Right ventricle myocardium inferior (tissue), 1 donor: ENCODE data around the gene MIB1. TPM values are rescaled to one million over a fixed set of nuclear protein-coding genes. Genes with fewer than 3 reads are reported as not detected.
"Not testable (repeated sequence)": the region's sequence is repeated elsewhere in the genome, so short reads cannot be mapped to it uniquely, and the experiment has no call there.

Source experiments
- ATAC-seq: fragments of 200-7000 bp; cut with Tn5 transposase; one replicate; pipeline ENCODE4 v1.9.1; 2020; ENCODE audit warnings: mild to moderate bottlenecking, moderate library complexity
- DNase-seq: peaks from one replicate; pipeline ENCODE4 v3.0.0; 2021; ENCODE audit errors: missing footprints
- intact Hi-C: fragments of 100-400 bp; cut with DNase I; formaldehyde crosslinking; loops from one replicate; pipeline ENCODE4 v1.11.0; 2022
- long read RNA-seq: library from polyadenylated mRNA; unstranded; transcript quantifications from one replicate; pipeline ENCODE4 v2.0.0, GENCODE V29; 2021
- total RNA-seq: library from RNA; stranded (reverse); fragmentation: NEBNext Ultra II Directional; extraction: Animal tissue kit (Norgen Biotek cat#: 25700); gene quantifications from one replicate; pipeline ENCODE4 v1.2.1, GENCODE V29; 2021
- donor health status: DM: no; HTN: yes; CAD: no; lungs with severe emphysema.

Gene MIB1
- 17.3 TPM for total RNA-seq
- long read RNA-seq, full-length matches to known transcripts = 2 of 7 reads
- long read RNA-seq, partial matches to known transcripts = 1 of 7 reads
- long read RNA-seq, other reads (novel, unspliced or antisense) = 4 of 7 reads

DNA sequence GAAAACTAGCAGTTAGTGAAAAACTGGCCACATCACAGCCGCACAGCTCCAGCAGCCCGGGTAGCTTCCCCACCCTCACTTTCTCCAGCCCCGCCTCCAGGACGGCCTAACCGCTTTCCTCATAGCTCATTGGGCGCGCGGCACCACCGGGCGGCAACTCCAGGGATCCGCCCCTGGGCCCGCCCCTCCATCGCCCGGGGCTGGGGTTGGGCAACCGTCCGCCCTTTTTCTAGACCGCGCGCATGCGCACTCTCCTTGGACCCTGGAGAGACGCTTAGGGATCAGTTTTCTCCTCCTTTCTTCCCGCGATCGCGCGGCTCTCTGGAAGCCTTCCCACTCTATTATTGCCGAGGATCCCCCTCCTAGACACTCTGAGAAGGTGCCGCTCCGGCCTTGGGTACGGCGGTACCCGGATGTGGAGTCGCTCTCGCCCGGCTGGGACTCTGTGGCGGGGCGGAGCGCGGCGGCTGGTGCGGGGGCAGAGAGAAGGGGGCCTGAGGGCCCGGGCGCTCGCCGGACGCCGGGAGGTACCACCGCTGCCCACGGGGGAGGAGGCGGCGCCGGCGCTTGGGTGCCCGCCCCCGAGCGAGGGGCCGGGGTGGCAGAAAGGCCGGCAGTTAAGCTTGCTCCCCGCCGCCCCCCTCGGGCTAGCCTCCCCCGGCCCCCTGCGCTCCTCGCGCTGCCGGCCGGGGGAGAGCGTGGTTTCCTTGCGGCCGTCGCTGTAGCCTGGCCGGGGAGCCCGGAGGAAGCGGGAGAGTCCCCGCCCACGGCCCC, at the start of gene MIB1:
Gene MIB1, plus strand, starts transcription at position 255 of the 774 bp plus-strand sequence. CDS start 792 bp downstream, outside the sequence.
- ATAC-seq (peak; percentile 100), DNase-seq (peak; percentile 100)
- intact Hi-C loops = loop anchor here (2.0 kb wide), 2 partner anchors 36 to 140 kb away; partner anchors contain the start of genes ABHD3 and ESCO1

DNA sequence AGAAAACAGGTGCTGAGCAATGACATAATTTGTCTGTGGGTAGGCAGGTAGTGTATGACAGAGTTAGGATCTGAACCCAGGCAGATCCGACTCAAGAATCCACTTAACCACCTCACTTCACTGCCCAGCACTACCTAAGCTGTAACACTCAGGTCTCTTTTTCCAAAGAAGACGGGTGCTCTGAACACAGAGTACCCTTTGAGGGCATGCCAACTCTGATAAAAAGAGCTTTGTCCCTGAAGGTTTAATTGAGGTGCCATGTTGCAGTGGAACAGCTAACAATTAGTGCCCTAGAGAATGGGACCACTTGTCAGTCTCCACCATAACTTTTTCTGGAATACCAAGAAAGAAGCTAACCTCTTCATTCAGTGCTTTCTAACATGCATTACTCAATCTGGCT, 47.3 kb upstream of the MIB1 start:
- ATAC-seq = no peak
- intact Hi-C loops = no loop called here
- no peak for DNase-seq

DNA sequence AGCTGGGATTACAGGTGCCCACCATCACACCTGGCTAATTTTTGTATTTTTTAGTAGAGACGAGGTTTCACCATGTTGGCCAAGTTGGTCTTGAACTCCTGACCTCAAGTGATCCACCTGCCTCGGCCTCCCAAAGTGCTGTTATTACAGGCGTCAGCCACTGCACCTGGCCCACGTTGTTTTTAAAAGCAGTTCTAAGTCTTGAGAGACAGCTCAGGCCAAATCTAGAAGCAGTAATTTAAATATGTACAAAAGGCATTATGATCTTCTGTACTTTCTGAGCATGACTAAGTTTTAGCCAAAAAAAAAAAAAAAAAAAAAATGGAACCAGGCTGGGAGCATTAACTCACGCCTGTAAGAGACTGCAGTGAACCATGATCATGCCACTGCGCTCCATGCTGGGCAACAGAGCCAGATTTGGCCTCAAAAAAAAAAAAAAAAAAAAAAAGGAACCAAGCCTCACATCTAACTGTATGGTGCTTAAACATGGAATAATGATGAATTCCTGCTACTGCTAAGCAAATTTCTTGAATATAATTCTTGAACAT, 40.0 kb upstream of the MIB1 start:
- ATAC-seq (no peak), DNase-seq (no peak)
- intact Hi-C loops = loop anchor here (5.0 kb wide), 1 partner anchor 98 kb away; the partner anchor contains the start of gene ESCO1

DNA sequence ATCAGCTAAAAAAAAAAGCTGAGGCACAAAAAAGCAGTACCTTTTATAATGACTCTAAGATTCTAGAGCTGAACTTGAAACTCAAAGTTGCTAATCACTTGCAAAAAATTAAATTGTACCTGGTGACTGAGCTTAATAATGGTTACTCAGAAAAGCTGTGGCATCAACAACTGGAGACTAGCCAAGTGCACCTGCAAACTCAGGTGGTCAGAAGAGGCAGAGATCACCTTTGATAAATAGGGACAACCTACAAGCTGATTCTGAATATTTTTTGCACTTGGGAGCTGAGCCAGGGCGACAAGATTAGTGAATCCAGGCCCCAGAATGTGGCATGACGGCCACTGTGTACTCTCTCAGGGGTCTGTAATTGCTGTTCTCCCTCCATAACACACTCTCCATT, 39.0 kb upstream of the MIB1 start:
- intact Hi-C loops = loop anchor here (5.0 kb wide), 1 partner anchor 99 kb away; the partner anchor contains the start of gene ESCO1
- no peak for DNase-seq
- no peak for ATAC-seq

DNA sequence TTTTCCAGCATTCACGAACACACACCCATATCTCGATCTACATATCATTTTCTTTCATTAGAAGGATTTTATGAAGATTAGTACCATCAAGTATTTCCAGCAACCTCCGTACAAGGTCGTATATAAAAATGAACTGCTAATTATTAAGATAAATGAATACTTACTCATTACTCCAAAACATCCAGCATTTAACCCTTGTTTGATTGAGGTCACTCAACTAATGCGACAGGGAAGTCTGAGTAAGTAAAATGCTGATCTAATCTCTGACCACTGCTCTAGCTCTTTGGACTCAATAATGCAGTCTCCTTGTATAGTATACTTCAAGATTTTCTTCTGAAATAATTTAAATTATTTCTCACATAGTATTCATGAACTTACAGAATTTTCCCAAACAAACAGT, 38.0 kb upstream of the MIB1 start:
- intact Hi-C loops = loop anchor here (5.0 kb wide), 1 partner anchor 100 kb away; the partner anchor contains the start of gene ESCO1
- ATAC-seq (no peak), DNase-seq (no peak)

DNA sequence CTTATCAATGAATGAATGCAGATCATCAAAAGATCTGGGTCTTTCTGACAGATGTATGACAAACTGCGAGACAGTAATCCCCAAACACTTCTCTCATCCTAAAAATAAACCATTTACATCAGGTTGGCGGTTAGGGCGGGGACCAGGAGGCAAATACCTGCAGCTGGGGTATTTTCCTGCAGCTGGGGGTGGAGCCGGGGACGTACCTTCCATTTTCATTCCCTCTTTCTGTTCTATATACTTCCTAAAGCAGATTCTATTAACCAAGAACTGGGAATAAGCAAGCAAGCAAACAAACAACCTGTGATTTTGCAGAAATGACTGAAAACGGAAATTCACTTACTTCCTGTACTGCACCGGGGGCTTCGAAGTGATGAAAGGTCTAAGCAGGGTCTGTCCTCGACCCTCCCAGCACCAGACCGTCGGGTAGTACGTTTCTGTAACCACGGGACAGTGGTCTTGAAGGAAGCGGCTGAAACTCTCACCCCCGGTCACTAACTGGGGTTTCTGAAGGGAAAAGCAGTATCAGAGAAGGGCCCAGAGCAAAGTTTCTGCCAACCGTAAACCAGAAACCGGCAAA, 37.3 kb upstream of the MIB1 start:
- intact Hi-C loops = loop anchor here (5.0 kb wide), 1 partner anchor 101 kb away; the partner anchor contains the start of gene ESCO1
- DNase-seq = no peak
- ATAC-seq = no peak

DNA sequence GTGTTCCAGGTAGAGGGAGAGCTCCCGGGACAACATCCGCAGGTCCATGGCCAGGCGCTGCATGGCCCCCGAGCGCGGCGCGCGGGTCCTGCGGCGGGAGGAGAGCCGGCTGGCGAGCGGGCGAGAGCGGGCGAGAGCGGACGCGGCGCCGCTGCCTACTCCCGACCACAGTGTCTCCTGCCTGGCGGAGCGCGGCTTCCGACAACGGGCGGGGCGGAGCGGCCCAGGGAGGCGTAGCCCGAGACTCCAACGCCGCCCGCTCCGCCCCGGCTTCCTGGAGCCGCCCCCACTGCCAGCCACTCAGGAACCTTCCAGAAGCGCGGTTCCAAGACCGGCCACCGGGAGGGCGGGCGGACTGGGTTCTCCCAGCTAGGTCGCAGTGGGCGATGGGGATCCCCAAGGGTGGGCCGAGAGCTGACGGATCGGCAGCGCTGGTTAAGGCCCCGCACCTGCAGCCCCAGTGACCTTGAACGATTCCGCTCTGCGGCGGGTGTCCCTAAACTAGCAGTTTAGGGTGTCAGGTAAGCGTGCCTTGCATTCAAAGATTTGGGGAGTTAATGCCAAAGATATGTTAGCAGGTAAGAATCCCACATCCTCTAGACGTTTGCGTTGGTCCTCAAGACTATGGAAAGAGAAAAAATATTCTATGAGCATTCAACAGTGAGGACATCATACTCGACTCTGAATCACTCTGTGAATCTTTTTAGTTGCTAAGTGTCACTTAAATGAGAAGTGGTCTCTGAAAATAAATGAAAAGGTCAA, 35.8 kb upstream of the MIB1 start, which contains the start of gene ABHD3:
Gene ABHD3, minus strand, starts transcription at position 172 of the 762 bp plus-strand sequence. Its CDS starts 109 bp downstream, at position 63.
- intact Hi-C loops = loop anchor here (2.0 to 5.0 kb wide), 2 partner anchors 36 to 102 kb away; partner anchors contain the start of genes ESCO1 and MIB1
- DNase-seq (peak; percentile 97), ATAC-seq (peak; percentile 100)

DNA sequence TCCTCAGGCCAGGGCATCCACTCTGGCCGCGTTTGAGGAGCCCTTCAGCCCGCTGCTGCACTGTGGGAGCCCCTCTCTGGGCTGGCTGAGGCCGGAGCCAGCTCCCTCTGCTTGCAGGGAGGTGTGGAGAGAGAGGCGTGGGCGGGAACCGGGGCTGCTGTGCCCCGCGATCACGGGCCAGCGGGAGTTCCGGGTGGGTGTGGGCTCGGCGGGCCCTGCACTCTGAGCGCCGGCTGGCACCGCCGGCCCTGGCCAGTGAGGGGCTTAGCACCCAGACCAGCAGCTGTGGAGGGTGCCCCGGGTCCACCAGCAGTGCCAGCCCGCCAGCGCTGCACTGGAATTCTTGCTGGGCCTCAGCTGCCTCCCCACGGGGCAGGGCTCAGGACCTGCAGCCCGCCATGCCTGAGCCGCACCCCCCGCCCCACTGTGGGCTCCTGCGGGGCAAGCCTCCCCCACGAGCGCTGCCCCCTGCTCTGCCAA, 34.2 kb upstream of the MIB1 start:
- no peak for ATAC-seq
- DNase-seq = no peak
- intact Hi-C loops = no loop called here

DNA sequence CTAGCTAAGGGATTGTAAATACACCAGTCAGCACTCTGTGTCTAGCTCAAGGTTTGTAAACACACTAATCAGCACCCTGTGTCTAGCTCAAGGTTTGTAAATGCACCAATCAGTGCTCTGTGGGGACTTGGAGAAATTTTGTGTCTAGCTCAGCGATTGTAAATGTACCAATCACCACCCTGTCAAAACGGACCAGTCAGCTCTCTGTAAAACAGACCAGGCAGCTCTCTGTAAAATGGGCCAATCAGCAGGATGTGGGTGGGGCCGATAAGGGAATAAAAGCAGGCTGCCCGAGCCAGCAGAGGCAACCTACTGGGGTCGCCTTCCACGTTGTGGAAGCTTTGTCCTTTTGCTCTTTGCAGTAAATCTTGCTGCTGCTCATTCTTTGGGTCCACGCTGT, 33.5 kb upstream of the MIB1 start:
- intact Hi-C loops, DNase-seq, ATAC-seq: not testable (repeated sequence)

DNA sequence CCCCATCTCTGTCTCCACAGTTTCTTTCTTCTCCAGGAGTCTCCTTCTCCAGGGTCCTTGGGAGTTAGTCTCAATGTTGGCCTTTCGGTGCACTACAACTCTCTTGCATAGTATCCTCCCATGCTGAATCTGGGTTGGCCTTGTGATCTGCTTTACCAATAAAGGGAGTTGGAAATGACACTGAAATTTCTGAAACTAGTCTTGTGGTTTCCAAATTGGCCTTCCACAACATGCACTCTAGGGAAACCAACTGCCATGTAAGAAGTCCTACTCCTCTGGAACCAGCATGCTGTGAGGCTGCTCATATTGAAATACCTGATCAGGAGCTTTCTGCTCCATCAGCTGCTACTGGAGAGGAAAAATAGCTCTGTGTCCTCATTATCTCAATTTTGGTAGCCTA, 26.1 kb upstream of the MIB1 start:
- intact Hi-C loops = no loop called here
- no peak for ATAC-seq
- DNase-seq = no peak

DNA sequence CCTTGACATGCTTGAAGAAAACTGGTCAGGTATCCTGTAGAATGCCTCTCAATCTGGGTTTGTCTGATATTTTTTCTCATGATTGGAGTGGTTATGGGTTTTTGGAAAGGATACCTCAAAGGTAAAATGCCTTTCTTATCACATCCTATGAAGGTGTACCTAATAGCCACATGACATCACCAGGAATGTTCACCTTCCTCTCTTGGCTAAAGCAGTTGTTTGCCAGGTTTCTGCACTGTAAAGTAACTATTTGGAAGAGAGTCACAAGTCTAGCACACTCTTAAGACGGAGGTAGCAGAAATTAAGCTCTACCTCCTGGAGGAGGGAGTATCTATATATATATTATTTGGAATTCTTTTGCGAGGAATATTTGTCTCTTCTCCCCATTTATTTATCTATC, 17.9 kb upstream of the MIB1 start:
- no peak for ATAC-seq
- no peak for DNase-seq
- intact Hi-C loops = no loop called here

DNA sequence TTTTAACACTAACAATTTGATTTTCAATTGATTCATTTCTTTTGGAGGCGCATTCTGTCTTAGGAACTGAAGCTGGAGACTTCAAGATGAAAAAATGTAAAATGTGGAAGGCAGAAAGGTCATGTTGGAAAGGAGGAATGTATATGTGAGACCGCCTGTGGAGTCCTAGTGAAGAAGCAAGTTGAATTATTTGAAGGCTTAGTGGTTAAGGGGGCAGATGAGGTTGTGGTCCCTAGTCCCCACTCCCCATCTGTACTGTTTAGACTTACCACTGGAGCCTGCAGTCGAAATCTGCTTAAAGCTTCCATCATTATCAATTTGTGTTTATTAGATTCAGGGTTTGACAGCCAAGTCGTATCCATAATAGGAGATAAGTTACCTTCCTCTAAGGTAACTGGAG, 15.4 kb upstream of the MIB1 start:
- intact Hi-C loops = no loop called here
- no peak for ATAC-seq
- DNase-seq = no peak

DNA sequence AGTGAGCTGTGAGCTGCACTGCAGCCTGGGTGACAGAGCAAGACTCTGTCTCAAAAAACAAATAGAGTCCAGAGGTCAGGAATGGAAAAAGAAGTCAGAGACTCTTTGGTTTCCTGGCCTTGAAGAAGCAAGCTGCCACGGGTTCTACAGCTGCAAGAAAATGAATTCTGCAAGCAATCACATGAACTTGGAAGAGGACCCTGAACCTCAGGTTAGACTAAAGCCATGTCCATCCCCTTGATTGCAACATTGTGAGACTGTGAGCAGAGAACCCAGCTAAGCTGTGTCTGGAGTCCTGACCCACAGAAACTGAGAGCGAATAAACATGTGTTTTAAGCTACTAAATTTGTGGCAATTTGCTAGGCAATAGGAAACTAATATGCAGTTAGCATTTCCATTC, 12.9 kb upstream of the MIB1 start:
- DNase-seq = no peak
- intact Hi-C loops = no loop called here
- ATAC-seq = no peak

DNA sequence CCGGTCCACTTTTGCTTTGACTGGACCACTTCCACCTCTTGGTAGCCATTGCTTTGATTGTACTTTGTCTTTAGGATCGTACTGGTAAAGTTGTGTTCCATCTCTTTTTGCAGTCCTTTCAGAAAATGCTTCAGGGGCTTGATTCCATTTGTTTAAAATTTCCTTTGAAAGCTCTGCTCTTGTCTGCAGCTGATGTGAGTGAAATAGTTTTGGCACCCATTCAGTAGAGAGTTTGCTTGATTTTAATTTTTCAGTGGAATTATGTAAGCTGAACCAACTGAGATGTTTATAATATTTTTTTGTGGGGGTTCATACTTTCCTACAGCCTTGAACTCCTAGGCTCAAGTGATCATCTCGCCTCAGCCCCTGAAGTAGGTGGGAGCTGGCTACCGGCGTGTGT, 7.6 kb upstream of the MIB1 start:
- intact Hi-C loops = no loop called here

DNA sequence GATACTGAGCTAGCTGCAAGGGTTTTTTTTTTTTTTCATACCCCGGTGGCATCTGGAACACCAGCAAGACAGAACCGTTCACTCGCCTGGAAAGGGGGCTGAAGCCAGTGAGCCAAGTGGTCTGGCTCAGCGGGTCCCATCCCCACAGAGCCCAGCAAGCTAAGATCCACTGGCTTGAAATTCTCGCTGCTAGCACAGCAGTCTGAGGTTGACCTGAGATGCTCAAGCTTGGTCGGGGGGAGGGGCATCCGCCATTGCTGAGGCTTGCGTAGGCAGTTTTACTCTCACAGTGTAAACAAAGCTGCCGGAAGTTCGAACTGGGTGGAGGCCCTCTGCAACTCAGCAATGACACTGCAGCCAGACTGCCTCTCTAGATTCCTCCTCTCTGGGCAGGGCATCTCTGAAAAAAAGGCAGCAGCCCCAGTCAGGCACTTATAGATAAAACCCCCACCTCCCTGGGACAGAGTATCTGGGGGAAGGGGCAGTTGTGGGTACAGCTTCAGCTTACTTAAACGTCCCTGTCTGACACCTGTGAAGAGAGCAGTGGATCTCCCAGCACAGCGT, 5.1 kb upstream of the MIB1 start:
- intact Hi-C loops = no loop called here
- ATAC-seq (no peak), DNase-seq (no peak)

More for the DNA sequence above, 7.6 kb upstream of the MIB1 start:
- DNase-seq (no peak), ATAC-seq (no peak)

DNA sequence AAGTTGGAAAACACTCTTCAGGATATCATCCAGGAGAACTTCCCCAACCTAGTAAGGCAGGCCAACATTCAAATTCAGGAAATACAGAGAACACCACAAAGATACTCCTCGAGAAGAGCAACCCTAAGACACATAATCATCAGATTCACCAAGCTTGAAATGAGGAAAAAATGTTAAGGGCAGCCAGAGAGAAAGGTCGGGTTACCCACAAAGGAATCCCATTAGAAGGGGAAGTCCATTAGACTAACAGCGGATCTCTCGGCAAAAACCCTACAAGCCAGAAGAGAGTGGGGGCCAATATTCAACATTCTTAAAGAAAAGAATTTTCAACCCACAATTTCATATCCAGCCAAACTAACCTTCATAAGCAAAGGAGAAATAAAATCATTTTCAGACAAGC, 3.7 kb upstream of the MIB1 start:
- intact Hi-C loops, DNase-seq, ATAC-seq: not testable (repeated sequence)

DNA sequence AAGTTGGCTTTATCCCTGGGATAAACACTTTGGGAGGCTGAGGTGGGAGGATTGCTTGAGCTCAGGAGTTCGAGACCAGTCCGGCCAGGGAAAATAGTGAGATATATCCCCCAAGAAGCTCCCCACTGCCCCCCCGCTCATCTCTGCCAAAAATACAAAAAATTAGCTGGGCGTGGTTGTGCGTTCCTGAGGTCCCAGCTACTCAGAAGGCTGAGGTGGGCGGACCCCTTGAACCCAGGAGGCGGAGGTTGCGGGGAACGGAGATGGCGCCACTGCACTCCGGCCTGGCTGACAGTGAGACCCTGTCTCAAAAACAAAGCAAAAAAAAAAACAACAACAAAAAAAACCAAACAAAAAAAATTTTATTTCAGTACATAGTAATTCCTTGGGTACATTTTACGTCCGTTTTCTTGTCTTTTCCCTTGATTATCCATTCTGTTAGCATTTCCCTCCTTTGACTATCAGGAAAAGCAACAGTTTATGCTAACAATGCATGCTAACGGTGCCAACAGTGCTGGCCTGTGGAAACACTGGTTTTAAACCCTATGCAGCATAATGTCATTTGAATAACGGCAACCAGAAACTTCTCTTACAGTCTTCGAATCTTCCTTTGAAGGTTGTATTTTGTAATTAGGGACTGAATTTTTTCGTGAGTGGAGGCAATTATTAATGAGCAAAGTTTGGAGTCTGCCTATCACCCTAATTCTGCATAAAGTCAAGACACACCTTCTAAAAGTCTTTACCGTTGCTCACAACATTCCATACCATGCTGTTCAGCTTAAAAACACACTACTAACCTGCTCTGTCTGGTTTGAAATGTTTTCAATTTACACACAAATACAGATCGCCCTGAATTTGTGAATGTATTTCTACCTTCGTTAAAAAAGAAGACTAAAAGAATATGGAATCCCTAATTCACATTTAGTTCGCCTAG, 721 bp upstream of the MIB1 start:
- ATAC-seq (peak; percentile 4), DNase-seq (no peak)
- intact Hi-C loops = loop anchor here (2.0 kb wide), 2 partner anchors 35 to 139 kb away; partner anchors contain the start of genes ABHD3 and ESCO1
